Body of pancreas (tissue), 4 donors: ENCODE data around the gene ODAD4.

ENCODE experiments used
- CTCF ChIP-seq, 7 experiments: fragments of 450-650 bp in 4 of 7; fragments of 200-600 bp in 3 of 7; sonication (generic) in 3 of 7; IDR thresholded peaks; one replicate each; pipeline ENCODE4 v1.5.1; 2016 to 2019; ENCODE audit warnings: antibody characterized with exemption in 7 of 7
- POLR2A ChIP-seq, 3 donors: fragments of 450-650 bp; IDR thresholded peaks; one replicate each; pipeline ENCODE4 v1.6.1; 2016; ENCODE audit warnings: antibody characterized with exemption in 3 of 3, mild to moderate bottlenecking in 2 of 3

- peak in 1 of 7 experiments; percentile 2 for TF ChIP-seq CTCF (IDR thresholded peaks at IDR 0.05)
- no peak for TF ChIP-seq POLR2A (IDR thresholded peaks at IDR 0.05)
Measured at GRCh38 chr17:41917679-41918313, 12.6 kb upstream of the ODAD4 start.
